ENCODE data around the gene PCDH9. TPM values are rescaled to one million over a fixed set of nuclear protein-coding genes. Genes with fewer than 3 reads are reported as not detected.

The PCDH9 gene
- total RNA-seq, 1 donor from 2014 or later = 14.7 TPM

DNA sequence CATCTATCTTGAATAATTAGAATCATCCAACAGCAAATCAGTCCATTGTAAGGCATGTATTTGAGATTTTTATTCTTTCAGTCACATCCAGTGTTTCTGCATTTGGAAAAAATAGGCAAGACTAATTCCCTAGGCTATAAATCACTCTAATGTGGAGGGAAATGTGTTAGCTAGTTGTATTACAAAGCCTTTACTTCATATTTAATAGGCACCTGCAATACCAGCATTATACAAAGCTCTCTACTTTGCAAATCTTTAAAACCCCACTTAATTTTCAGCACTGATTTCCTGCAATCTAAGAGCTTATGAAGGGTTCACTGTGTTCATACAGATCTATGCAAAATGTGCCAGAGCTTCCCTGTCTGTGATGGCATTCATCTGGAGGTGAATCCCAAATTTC is 12.3 kb downstream of the PCDH9 start:
- TF ChIP-seq, protein P1, sequence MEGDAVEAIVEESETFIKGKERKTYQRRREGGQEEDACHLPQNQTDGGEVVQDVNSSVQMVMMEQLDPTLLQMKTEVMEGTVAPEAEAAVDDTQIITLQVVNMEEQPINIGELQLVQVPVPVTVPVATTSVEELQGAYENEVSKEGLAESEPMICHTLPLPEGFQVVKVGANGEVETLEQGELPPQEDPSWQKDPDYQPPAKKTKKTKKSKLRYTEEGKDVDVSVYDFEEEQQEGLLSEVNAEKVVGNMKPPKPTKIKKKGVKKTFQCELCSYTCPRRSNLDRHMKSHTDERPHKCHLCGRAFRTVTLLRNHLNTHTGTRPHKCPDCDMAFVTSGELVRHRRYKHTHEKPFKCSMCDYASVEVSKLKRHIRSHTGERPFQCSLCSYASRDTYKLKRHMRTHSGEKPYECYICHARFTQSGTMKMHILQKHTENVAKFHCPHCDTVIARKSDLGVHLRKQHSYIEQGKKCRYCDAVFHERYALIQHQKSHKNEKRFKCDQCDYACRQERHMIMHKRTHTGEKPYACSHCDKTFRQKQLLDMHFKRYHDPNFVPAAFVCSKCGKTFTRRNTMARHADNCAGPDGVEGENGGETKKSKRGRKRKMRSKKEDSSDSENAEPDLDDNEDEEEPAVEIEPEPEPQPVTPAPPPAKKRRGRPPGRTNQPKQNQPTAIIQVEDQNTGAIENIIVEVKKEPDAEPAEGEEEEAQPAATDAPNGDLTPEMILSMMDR (IDR thresholded peaks at IDR 0.05; ENCODE audit: borderline replicate concordance) = no peak
- H3K27ac ChIP-seq (replicated peaks) = no peak overlapping the region
- peaks cover 39% of the 10 kb centered on the region for H3K4me1 ChIP-seq
- intact Hi-C loops (cut with micrococcal nuclease) = no loop called here
- no peaks in the 10 kb centered on the region for H3K27me3 ChIP-seq (ENCODE audit: low read depth)
- H3K9me3 ChIP-seq (replicated peaks) = no peaks in the 10 kb centered on the region
- no peak overlapping the region for H3K4me3 ChIP-seq
- H3K36me3 ChIP-seq = no peaks in the 10 kb centered on the region
- DNase-seq = no peak

DNA sequence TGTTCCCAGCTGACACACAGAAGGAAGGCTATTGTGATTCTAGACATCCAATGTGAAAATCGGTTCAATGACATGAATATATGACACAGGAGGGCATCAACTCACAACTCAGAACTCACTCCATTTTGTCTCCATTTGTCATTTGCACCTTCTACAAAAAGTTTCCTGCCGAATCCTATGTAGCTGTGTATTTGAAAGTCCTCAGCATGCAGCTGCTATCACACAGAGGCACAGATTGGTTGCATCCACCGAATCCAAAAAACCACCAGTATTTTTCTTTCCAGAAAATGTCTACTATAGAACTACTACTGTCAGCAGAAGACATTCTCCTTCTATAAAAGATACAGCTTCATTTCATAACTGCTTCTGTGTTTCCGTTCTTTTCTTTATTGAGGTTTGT is 13.3 kb downstream of the PCDH9 start:
- intact Hi-C loops (cut with micrococcal nuclease) = no loop called here
- DNase-seq = no peak
- TF ChIP-seq, protein P1 (IDR thresholded peaks at IDR 0.05; ENCODE audit: borderline replicate concordance) = no peak
- Histone ChIP-seq H3K27me3 (ENCODE audit: low read depth) (no peaks in the 10 kb centered on the region), H3K4me1 (peaks cover 31% of the 10 kb centered on the region), H3K4me3 (no peak overlapping the region), H3K36me3 (no peaks in the 10 kb centered on the region), H3K9me3 (replicated peaks) (no peaks in the 10 kb centered on the region), H3K27ac (replicated peaks) (no peak overlapping the region)

DNA sequence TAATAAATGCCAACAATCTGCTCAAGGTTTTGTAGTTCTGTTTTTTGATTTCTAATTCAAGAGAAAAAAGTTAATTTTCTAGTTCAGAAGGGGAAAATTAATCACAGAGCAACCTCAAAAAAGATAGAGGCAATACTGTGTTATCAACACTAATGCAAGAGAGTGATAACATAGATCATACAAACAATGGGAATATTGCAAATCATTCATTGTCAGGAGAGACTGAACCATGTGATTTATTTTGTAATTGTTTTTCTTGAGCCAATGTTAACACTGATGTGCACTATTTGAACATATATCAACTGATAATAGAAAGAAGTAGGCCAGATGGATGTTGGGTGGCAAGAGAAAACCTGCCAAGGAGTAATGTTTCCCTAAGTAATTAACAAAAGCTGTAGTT is 19.9 kb downstream of the PCDH9 start:
- intact Hi-C loops (cut with micrococcal nuclease) = no loop called here
- Histone ChIP-seq H3K27me3 (ENCODE audit: low read depth) (no peaks in the 10 kb centered on the region), H3K4me1 (no peaks in the 10 kb centered on the region), H3K27ac (replicated peaks) (no peak overlapping the region), H3K36me3 (no peaks in the 10 kb centered on the region), H3K9me3 (replicated peaks) (no peaks in the 10 kb centered on the region), H3K4me3 (no peak overlapping the region)
- TF ChIP-seq, protein P1 (IDR thresholded peaks at IDR 0.05; ENCODE audit: borderline replicate concordance) = no peak
- DNase-seq = no peak

DNA sequence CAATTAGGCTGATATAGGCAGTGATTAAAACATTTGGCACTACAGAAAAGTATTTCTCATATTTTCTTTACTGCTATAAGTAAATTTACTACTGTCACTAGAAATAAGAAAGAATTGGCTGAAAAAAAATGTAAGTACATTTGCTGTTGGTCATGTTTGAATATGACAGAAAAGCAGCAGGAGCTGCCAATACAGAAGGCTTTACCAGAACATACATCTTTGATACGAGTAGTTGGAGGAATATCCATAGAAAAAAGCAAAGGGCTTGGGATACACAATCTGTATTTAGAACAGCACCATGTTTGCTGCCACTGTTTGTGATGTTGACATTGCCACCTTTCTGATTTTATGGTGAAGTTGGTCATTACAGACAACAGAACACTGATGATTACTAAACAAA is 21.6 kb downstream of the PCDH9 start:
- H3K4me3 ChIP-seq = no peak overlapping the region
- H3K36me3 ChIP-seq = no peaks in the 10 kb centered on the region
- TF ChIP-seq, protein P1 (IDR thresholded peaks at IDR 0.05; ENCODE audit: borderline replicate concordance) = no peak
- H3K27ac ChIP-seq (replicated peaks) = no peak overlapping the region
- peaks cover 9% of the 10 kb centered on the region for H3K4me1 ChIP-seq
- no peaks in the 10 kb centered on the region for H3K27me3 ChIP-seq (ENCODE audit: low read depth)
- intact Hi-C loops (cut with micrococcal nuclease) = no loop called here
- H3K9me3 ChIP-seq (replicated peaks) = no peaks in the 10 kb centered on the region
- DNase-seq = no peak

DNA sequence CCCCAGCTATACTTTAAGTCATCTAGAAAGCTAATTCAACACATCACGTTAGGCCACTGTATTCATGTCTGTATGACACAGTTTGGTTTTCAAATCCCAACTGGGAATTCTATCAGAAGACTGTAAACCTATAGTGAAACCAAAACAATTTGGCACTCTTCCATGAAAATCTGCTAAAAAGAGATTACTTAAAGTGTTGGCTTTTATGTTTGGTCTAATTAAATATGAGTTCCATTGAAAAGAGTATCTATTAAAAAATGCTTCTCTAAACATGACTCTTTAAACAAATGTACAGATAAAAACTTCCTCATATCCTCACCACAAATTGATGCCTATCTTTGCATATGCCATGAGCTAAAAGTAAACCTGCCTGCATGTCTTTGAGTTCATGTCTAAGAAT is 25.4 kb downstream of the PCDH9 start:
- no peaks in the 10 kb centered on the region for H3K27me3 ChIP-seq (ENCODE audit: low read depth)
- H3K4me1 ChIP-seq = peaks cover 9% of the 10 kb centered on the region
- H3K9me3 ChIP-seq (replicated peaks) = no peaks in the 10 kb centered on the region
- no peak overlapping the region for H3K27ac ChIP-seq (replicated peaks)
- H3K36me3 ChIP-seq = no peaks in the 10 kb centered on the region
- intact Hi-C loops (cut with micrococcal nuclease) = no loop called here
- no peak overlapping the region for H3K4me3 ChIP-seq
- TF ChIP-seq, protein P1 (IDR thresholded peaks at IDR 0.05; ENCODE audit: borderline replicate concordance) = no peak
- DNase-seq = no peak

DNA sequence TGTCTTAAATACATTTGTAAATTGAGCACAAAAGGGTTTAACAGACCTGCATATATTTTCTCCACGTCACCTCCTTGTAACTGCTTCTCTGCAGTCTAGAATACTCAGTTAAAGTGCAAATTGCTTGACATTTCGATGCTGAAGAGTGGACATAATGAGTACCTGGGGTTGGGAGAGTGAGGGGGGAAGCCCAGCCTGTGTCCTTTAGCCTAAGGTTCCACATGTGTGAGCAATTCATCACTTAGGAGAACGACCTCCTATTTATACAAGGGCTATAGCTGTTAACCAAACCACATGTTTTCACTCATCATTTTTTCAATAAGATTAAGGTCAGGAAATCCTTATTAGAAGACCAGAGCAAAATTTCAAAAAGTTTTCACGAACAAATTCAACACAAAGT is 29.5 kb downstream of the PCDH9 start:
- peaks cover 9% of the 10 kb centered on the region for H3K4me1 ChIP-seq
- no peak for DNase-seq
- no peak overlapping the region for H3K27ac ChIP-seq (replicated peaks)
- TF ChIP-seq, protein P1 (IDR thresholded peaks at IDR 0.05; ENCODE audit: borderline replicate concordance) = no peak
- no peaks in the 10 kb centered on the region for H3K9me3 ChIP-seq (replicated peaks)
- no peaks in the 10 kb centered on the region for H3K36me3 ChIP-seq
- no peak overlapping the region for H3K4me3 ChIP-seq
- intact Hi-C loops (cut with micrococcal nuclease) = no loop called here
- H3K27me3 ChIP-seq (ENCODE audit: low read depth) = no peaks in the 10 kb centered on the region
